Right lobe of liver (tissue), 6 donors: ENCODE results near the gene PAFAH1B1. TPM values are rescaled to one million over a fixed set of nuclear protein-coding genes. Genes with fewer than 3 reads are reported as not detected.

Source experiments
- ATAC-seq, 4 donors: fragments of 200-7000 bp; cut with Tn5 transposase; one replicate each; pipeline ENCODE4 v1.9.1; 2020; ENCODE audit warnings: mild to moderate bottlenecking in 4 of 4, moderate library complexity in 4 of 4
- DNase-seq, 3 donors: peaks; one replicate each; pipeline ENCODE4 v3.0.0-alpha.2; 2020
- H3K27ac ChIP-seq, 3 donors: fragments of 200-600 bp; one replicate each; pipeline ENCODE4 v1.8.0; 2022
- H3K27me3 ChIP-seq, 2 donors: fragments of 200-600 bp; one replicate each; pipeline ENCODE4 v1.8.0; 2022
- H3K36me3 ChIP-seq, 4 donors: fragments of 200-600 bp; sonication (generic) in 1 of 4; one replicate each; pipeline versions ENCODE4 v1.5.1 to v1.8.0; 2017 to 2022; ENCODE audit warnings: control low read depth in 1 of 4
- H3K4me1 ChIP-seq, 4 donors: fragments of 200-600 bp; sonication (generic) in 1 of 4; one replicate each; pipeline versions ENCODE4 v1.5.1 to v1.8.0; 2017 to 2022; ENCODE audit warnings: control low read depth in 1 of 4
- H3K4me3 ChIP-seq, 3 donors: fragments of 200-600 bp; one replicate each; pipeline ENCODE4 v1.8.0; 2022
- H3K9me3 ChIP-seq, 4 donors: fragments of 200-600 bp; sonication (generic) in 1 of 4; one replicate each; pipeline versions ENCODE4 v1.5.1 to v1.8.0; 2017 to 2022; ENCODE audit warnings: control low read depth in 1 of 4
- CTCF ChIP-seq, 4 donors: fragments of 200-600 bp in 3 of 4; fragments of 450-650 bp in 1 of 4; IDR thresholded peaks; one replicate each; pipeline versions ENCODE4 v1.5.1 to v1.8.0; 2016 to 2022; ENCODE audit warnings: antibody characterized with exemption in 4 of 4, mild to moderate bottlenecking in 2 of 4
- POLR2A ChIP-seq: fragments of 450-650 bp; IDR thresholded peaks from one replicate; pipeline ENCODE4 v1.6.1; 2017; ENCODE audit warnings: antibody characterized with exemption, mild to moderate bottlenecking
- WGBS: methylation state at CpG from one replicate; pipeline ENCODE4 v1.1.6; 2018; ENCODE audit warnings: low coverage, low lambda C conversion rate; ENCODE audit not compliant: insufficient coverage; ENCODE audit errors: missing lambda C conversion rate; 5-methylcytosine and 5-hydroxymethylcytosine counted together
- intact Hi-C, 2 donors: fragments of 100-400 bp; cut with DNase I; formaldehyde crosslinking; loops; one replicate each; pipeline versions ENCODE4 v1.11.2 to v1.14.1; 2022
- total RNA-seq, 6 experiments: library from RNA; depleted of rRNA in 2 of 6; stranded (reverse); fragments of >200 nt in 2 of 6; fragmentation: NEBNext Ultra II Directional in 3 of 6; extraction: Animal tissue kit (Norgen Biotek cat#: 25700) in 3 of 6; gene quantifications; one replicate each; pipeline versions ENCODE4 v1.1.0 to v1.2.4, GENCODE V29; 2016 to 2023
- donor health status: DM: no; HTN: yes; CAD: no.
- donor health status: DM: no; HTN: no; CAD: no.
- donor health status: DM: no; HTN: no; CAD: no.
- donor health status: DM: no; HTN: yes; CAD: no.
- donor health status: DM: no; HTN: yes; CAD: no.

PAFAH1B1 gene
- total RNA-seq, 6 experiments from 2014 or later = 32.6 to 69.9 (median 42.2) TPM

- peak; percentile 6 to 38 (median 16) for ATAC-seq
- intact Hi-C loops = no loop called here
- peak; percentile 45 to 82 (median 75) for DNase-seq
- H3K4me3 ChIP-seq = no peak overlapping the region
- no peaks in the 10 kb centered on the region for H3K27me3 ChIP-seq
- peaks cover 0 to 55% (median 18%) of the 10 kb centered on the region in 4 donors for H3K4me1 ChIP-seq
- 45% methylated on average over 7 of the region's 38 CpGs for WGBS
- TF ChIP-seq CTCF (IDR thresholded peaks at IDR 0.05) (no peak), POLR2A (no peak)
- no peak overlapping the region for H3K27ac ChIP-seq
- H3K9me3 ChIP-seq = no peaks in the 10 kb centered on the region
- peaks cover 0 to 51% (median 25%) of the 10 kb centered on the region in 4 donors for H3K36me3 ChIP-seq
Measured at GRCh38 chr17:2704031-2704889, 110.8 kb downstream of the PAFAH1B1 start.

- Histone ChIP-seq H3K27ac (no peak overlapping the region), H3K4me1 (peaks cover 0 to 57% (median 18%) of the 10 kb centered on the region in 4 donors), H3K27me3 (no peaks in the 10 kb centered on the region), H3K4me3 (no peak overlapping the region), H3K9me3 (no peaks in the 10 kb centered on the region), H3K36me3 (peaks cover 0 to 45% (median 23%) of the 10 kb centered on the region in 4 donors)
- DNase-seq (peak in 1 of 3 donors; percentile 39), ATAC-seq (no peak)
- TF ChIP-seq POLR2A (no peak), CTCF (IDR thresholded peaks at IDR 0.05) (no peak)
- 79% methylated on average over 2 of the region's 4 CpGs for WGBS
- intact Hi-C loops = no loop called here
Measured at GRCh38 chr17:2704890-2705248, 111.4 kb downstream of the PAFAH1B1 start.

GRCh38 chr17:2705263-2705662 is 111.8 kb downstream of the PAFAH1B1 start:
- no peak overlapping the region for H3K27ac ChIP-seq
- WGBS = 61% methylated on average over 3 of the region's 7 CpGs
- H3K27me3 ChIP-seq = no peaks in the 10 kb centered on the region
- peaks cover 0 to 41% (median 21%) of the 10 kb centered on the region in 4 donors for H3K36me3 ChIP-seq
- no peaks in the 10 kb centered on the region for H3K9me3 ChIP-seq
- H3K4me1 ChIP-seq = peaks cover 0 to 57% (median 18%) of the 10 kb centered on the region in 4 donors
- peak in 1 of 4 donors; percentile 2 for ATAC-seq
- TF ChIP-seq POLR2A (no peak), CTCF (IDR thresholded peaks at IDR 0.05) (no peak)
- no peak overlapping the region for H3K4me3 ChIP-seq
- intact Hi-C loops = no loop called here
- peak in 1 of 3 donors; percentile 40 for DNase-seq

GRCh38 chr17:2705888-2706795 is 112.7 kb downstream of the PAFAH1B1 start:
- H3K4me1 ChIP-seq = peaks cover 0 to 57% (median 18%) of the 10 kb centered on the region in 4 donors
- H3K36me3 ChIP-seq = peaks cover 0 to 32% (median 15%) of the 10 kb centered on the region in 4 donors
- H3K27me3 ChIP-seq = no peaks in the 10 kb centered on the region
- no peak overlapping the region for H3K27ac ChIP-seq
- no peak overlapping the region for H3K4me3 ChIP-seq
- H3K9me3 ChIP-seq = no peaks in the 10 kb centered on the region
- ATAC-seq (no peak), DNase-seq (peak in 2 of 3 donors; percentile 52 to 56)
- TF ChIP-seq CTCF (IDR thresholded peaks at IDR 0.05) = no peak
- TF ChIP-seq POLR2A = no peak
- 44% methylated on average over 2 of the region's 25 CpGs for WGBS
- intact Hi-C loops = no loop called here
